DOHH2 (cell line): ENCODE data around the gene GOLGA6L10.
"Not testable (repeated sequence)": the region's sequence is repeated elsewhere in the genome, so short reads cannot be mapped to it uniquely, and the experiment has no call there.

Experiments used
- H3F3A ChIP-seq: fragments of 200-600 bp; sonication (generic), shearing (Covaris generic); 2 replicates; pipeline ENCODE4 v1.6.0; 2016; ENCODE audit warnings: antibody characterized with exemption, mild to moderate bottlenecking; ENCODE audit not compliant: control insufficient read depth, insufficient read depth
- H3K27ac ChIP-seq: fragments of 200-600 bp; sonication (generic); 2 replicates; pipeline ENCODE4 v1.5.1; 2014; ENCODE audit warnings: low read depth, mild to moderate bottlenecking, low read length, moderate library complexity
- H3K27me3 ChIP-seq: fragments of 200-600 bp; sonication (generic); 2 replicates; pipeline ENCODE4 v1.6.1; 2014; ENCODE audit warnings: mild to moderate bottlenecking, low read length, mixed read lengths; ENCODE audit not compliant: control insufficient read depth
- H3K36me3 ChIP-seq: fragments of 200-600 bp; sonication (generic); 2 replicates; pipeline ENCODE4 v1.6.1; 2014; ENCODE audit warnings: mild to moderate bottlenecking, low read length, moderate library complexity, mixed read lengths; ENCODE audit not compliant: control insufficient read depth
- H3K4me1 ChIP-seq: fragments of 200-600 bp; sonication (generic); 2 replicates; pipeline ENCODE4 v1.6.1; 2014; ENCODE audit warnings: mild to moderate bottlenecking, low read length, mixed read lengths; ENCODE audit not compliant: control insufficient read depth
- H3K4me2 ChIP-seq: fragments of 200-600 bp; sonication (generic); 2 replicates; pipeline ENCODE4 v1.6.0; 2014; ENCODE audit warnings: mild to moderate bottlenecking, low read length, moderate library complexity
- H3K4me3 ChIP-seq: fragments of 200-600 bp; sonication (generic); 2 replicates; pipeline ENCODE4 v1.5.1; 2014; ENCODE audit warnings: mild to moderate bottlenecking, low read length, mixed read lengths
- H3K79me2 ChIP-seq: fragments of 200-600 bp; sonication (generic); 2 replicates; pipeline ENCODE4 v1.6.1; 2014; ENCODE audit warnings: mild to moderate bottlenecking, low read length, mixed read lengths; ENCODE audit not compliant: control insufficient read depth
- H3K9me2 ChIP-seq: fragments of 200-600 bp; sonication (generic); replicated peaks from 2 replicates; pipeline ENCODE4 v1.6.1; 2014; ENCODE audit warnings: mild to moderate bottlenecking, low read length, mixed read lengths; ENCODE audit not compliant: control insufficient read depth
- H3K9me3 ChIP-seq: fragments of 200-600 bp; sonication (generic); 2 replicates; pipeline ENCODE4 v1.6.1; 2014; ENCODE audit warnings: antibody characterized with exemption, low read length, mixed read lengths; ENCODE audit not compliant: control insufficient read depth, insufficient read depth
- H4K20me1 ChIP-seq: fragments of 200-600 bp; sonication (generic); 2 replicates; pipeline ENCODE4 v1.6.0; 2014; ENCODE audit warnings: low read depth, mild to moderate bottlenecking, antibody characterized with exemption, low read length, moderate library complexity; ENCODE audit not compliant: control insufficient read depth, insufficient read depth
- EZH2phosphoT487 ChIP-seq: fragments of 200-600 bp; sonication (generic); IDR thresholded peaks from 2 replicates; pipeline ENCODE4 v1.6.1; 2017; ENCODE audit warnings: borderline replicate concordance, mild to moderate bottlenecking, antibody characterized with exemption, low read length, moderate library complexity, mixed read lengths
- TF ChIP-seq, protein P1 (sequence below): fragments of 200-600 bp; sonication (generic); IDR thresholded peaks from one replicate; pipeline ENCODE4 v1.5.1; 2014; ENCODE audit warnings: antibody characterized with exemption, mild to moderate bottlenecking, low read depth, low read length; ENCODE audit not compliant: poor library complexity, severe bottlenecking

The GOLGA6L10 gene

DNA sequence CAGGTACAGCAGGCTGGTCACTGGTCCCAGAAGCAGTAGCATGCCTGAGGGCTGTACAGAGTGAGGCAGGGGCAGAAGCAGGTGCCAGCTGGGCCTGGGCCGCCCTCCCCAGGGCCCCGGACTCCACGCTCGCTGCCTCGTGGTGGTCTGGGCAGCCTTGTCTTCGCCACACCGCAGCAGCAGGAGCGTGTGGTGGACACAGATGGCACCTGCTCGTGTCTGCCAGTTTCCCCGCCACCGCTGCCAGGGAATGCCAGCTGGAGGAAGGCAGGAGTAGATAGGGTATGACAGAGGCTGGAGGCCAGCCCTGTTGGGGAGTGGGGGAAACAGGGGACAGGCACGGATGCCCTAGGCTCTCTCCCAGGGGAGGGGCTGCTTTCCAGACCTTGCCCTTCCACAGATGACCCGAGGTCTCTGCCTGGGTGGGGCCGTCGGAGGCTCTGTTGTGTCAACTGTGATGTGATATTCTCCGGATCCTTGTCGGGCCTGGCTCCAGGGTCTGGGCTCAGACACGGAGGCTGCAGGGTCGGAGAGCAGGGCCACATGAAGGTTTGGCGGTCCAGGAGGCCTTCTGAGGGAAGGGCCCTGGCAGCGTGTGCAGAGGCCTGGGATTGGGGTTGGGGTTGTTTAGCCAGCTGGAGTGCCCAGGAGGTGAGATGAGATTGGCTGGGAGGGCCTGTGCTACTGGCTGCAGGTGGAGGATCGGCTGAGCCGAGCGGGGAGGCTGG is 33.6 kb downstream of the GOLGA6L10 start:
- H3K79me2 ChIP-seq = no peaks in the 10 kb centered on the region
- no peak for TF ChIP-seq EZH2phosphoT487
- TF ChIP-seq, protein P1, sequence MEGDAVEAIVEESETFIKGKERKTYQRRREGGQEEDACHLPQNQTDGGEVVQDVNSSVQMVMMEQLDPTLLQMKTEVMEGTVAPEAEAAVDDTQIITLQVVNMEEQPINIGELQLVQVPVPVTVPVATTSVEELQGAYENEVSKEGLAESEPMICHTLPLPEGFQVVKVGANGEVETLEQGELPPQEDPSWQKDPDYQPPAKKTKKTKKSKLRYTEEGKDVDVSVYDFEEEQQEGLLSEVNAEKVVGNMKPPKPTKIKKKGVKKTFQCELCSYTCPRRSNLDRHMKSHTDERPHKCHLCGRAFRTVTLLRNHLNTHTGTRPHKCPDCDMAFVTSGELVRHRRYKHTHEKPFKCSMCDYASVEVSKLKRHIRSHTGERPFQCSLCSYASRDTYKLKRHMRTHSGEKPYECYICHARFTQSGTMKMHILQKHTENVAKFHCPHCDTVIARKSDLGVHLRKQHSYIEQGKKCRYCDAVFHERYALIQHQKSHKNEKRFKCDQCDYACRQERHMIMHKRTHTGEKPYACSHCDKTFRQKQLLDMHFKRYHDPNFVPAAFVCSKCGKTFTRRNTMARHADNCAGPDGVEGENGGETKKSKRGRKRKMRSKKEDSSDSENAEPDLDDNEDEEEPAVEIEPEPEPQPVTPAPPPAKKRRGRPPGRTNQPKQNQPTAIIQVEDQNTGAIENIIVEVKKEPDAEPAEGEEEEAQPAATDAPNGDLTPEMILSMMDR = no peak
- no peaks in the 10 kb centered on the region for H3K9me2 ChIP-seq
- no peaks in the 10 kb centered on the region for H3K9me3 ChIP-seq
- no peaks in the 10 kb centered on the region for H3K36me3 ChIP-seq
- H3K27me3 ChIP-seq = no peaks in the 10 kb centered on the region
- H4K20me1 ChIP-seq = no peaks in the 10 kb centered on the region
- no peaks in the 10 kb centered on the region for H3K4me1 ChIP-seq
- H3K4me2 ChIP-seq = no peak overlapping the region
- H3F3A ChIP-seq = no peaks in the 10 kb centered on the region
- H3K4me3 ChIP-seq = no peak overlapping the region
- no peak overlapping the region for H3K27ac ChIP-seq

DNA sequence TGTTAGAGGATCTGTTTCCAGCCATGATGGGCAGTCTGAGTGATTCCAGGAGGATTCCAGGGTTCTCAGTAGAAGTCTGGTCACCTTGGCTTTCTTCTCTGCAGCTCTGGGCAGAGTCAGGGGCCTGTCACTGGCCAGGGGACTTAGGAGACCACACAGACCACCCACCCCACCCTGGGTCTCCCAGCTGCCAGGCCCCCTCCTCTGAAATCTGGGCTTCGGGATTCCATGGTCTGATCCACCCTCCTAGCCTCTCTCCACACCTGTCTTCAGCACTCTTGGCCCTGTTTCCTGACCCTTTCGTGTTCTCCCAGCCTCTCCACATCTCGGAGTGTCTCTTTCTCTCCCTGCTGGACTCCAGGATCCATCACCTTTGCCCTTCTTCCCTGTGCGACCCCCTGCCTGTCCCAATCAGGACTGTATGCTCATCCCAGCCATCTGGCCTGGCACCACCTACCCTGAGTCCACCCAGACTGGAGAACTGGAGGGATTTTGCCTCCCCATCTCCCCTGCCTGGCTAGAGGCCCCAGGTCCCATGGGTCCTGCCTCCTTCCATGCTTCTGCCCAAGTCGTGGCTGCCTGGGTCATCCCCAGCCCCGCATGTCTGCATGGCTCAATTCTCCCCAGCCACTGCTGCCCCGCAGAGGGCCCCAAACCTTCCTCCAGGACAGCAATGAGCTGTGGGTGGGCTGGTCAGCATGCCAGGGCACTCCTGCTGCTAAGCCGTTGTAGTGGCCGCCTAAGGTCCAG is 34.3 kb downstream of the GOLGA6L10 start:
- no peaks in the 10 kb centered on the region for H3K36me3 ChIP-seq
- TF ChIP-seq EZH2phosphoT487 = no peak
- TF ChIP-seq, protein P1 = no peak

DNA sequence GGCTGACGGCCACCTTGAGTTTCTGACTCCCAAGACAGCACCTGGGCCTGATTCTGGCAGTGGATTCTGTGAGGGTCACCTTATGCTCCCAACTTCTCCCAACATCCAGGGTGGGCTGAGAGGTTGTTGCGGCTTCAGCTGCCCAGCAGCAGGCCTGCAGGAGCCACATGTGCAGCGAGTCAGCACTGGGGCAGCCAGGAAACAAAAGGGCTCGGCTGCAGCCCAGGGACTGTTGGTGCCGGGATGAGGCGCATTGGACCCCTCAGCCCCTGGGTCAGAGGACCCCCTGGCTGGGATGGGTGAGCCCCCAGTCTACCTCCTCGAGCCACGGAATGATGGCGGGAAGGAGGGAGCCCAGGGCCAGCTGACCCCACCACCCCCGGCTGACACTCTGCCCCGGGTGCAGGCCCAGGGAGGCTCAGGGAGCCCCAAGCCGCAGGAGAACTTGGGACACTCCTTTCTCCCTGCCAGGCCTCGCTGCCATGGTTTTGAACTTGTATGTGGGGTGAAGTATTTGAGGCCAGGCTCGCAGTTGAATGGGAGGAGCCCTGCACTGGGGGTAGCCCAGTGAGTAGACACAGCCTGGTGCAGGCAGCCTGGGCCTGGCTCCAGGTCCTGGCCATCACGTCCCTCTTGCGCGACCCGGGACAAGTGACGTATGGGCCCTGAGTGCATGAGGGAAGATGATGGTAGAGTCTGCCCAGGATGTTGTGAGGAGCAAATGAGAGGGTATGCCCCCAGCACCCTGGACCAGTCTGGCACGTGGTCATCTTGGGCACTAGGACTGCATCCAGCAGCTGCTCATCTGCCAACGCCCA is 35.1 kb downstream of the GOLGA6L10 start:
- not testable (repeated sequence) for H3K4me1 ChIP-seq, H3K9me2 ChIP-seq, H3F3A ChIP-seq, H3K4me2 ChIP-seq, H3K27ac ChIP-seq, H4K20me1 ChIP-seq, H3K4me3 ChIP-seq, H3K27me3 ChIP-seq, H3K79me2 ChIP-seq, H3K36me3 ChIP-seq, H3K9me3 ChIP-seq

More for the DNA sequence above, 34.3 kb downstream of the GOLGA6L10 start:
- no peak overlapping the region for H3K4me3 ChIP-seq
- H3K27me3 ChIP-seq = no peaks in the 10 kb centered on the region
- H3F3A ChIP-seq = no peaks in the 10 kb centered on the region
- H3K79me2 ChIP-seq = no peaks in the 10 kb centered on the region
- H3K4me1 ChIP-seq = no peaks in the 10 kb centered on the region
- no peaks in the 10 kb centered on the region for H3K9me2 ChIP-seq
- no peak overlapping the region for H3K4me2 ChIP-seq
- no peaks in the 10 kb centered on the region for H3K9me3 ChIP-seq
- H4K20me1 ChIP-seq = no peaks in the 10 kb centered on the region
- no peak overlapping the region for H3K27ac ChIP-seq
